ENCODE data around the gene TMEM50A. TPM values are rescaled to one million over a fixed set of nuclear protein-coding genes. Genes with fewer than 3 reads are reported as not detected.

Gene TMEM50A
- total RNA-seq, 1 experiment from 2014 or later: 95.9 TPM

DNA sequence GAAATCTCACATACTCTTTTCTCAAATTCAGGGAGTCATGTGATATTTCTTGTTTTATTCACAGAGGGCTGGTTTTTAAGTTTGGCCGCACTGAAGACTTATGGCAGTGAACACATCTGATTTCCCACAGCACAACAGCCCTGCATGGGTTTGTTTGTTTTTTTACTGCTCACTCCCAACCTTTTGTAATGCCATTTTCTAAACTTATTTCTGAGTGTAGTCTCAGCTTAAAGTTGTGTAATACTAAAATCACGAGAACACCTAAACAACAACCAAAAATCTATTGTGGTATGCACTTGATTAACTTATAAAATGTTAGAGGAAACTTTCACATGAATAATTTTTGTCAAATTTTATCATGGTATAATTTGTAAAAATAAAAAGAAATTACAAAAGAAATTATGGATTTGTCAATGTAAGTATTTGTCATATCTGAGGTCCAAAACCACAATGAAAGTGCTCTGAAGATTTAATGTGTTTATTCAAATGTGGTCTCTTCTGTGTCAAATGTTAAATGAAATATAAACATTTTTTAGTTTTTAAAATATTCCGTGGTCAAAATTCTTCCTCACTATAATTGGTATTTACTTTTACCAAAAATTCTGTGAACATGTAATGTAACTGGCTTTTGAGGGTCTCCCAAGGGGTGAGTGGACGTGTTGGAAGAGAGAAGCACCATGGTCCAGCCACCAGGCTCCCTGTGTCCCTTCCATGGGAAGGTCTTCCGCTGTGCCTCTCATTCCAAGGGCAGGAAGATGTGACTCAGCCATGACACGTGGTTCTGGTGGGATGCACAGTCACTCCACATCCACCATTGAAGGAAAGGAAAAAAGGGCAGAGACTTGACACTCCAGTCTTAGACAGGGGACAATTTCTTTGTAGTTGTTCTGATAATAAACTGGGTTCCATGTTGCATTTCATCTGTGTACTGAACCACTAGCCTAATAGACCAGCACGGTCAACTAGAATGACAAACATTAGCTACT, 22.8 kb downstream of the TMEM50A start:
- Histone ChIP-seq H2AK5ac (ENCODE audit: insufficient read length, low read length) (no peak overlapping the region), H3K23ac (ENCODE audit: insufficient read length, low read depth, low read length) (no peak overlapping the region), H3K56ac (ENCODE audit: insufficient read length, low read depth, low read length) (no peak overlapping the region), H2BK15ac (ENCODE audit: low read depth, low read length) (no peak overlapping the region), H3K27ac (ENCODE audit: insufficient read length, low read depth, low read length) (no peak overlapping the region), H2BK20ac (ENCODE audit: low read depth, low read length, poor library complexity, severe bottlenecking) (no peak overlapping the region), H4K5ac (ENCODE audit: insufficient read length, low read depth, low read length) (no peak overlapping the region), H3K27me3 (ENCODE audit: insufficient read depth, low read length) (no peaks in the 10 kb centered on the region), H4K91ac (ENCODE audit: insufficient read length, low read depth, low read length) (no peak overlapping the region), H3K79me1 (ENCODE audit: insufficient read depth, low read depth, low read length, poor library complexity, severe bottlenecking) (peaks cover 4% of the 10 kb centered on the region), H3K4me2 (ENCODE audit: insufficient read depth, insufficient read length, low read length) (no peak overlapping the region), H3K14ac (ENCODE audit: insufficient read depth, low read length) (no peak overlapping the region), H3K9me3 (ENCODE audit: control insufficient read depth, low read depth, low read length) (no peaks in the 10 kb centered on the region), H2AFZ (ENCODE audit: low read length) (no peak overlapping the region), H3K18ac (ENCODE audit: insufficient read length, low read depth, low read length) (no peak overlapping the region), H3K4me1 (ENCODE audit: insufficient read depth, low read length) (no peaks in the 10 kb centered on the region), H2BK5ac (ENCODE audit: insufficient read length, low read length) (no peak overlapping the region), H4K20me1 (ENCODE audit: control insufficient read depth, insufficient read depth, insufficient read length) (no peaks in the 10 kb centered on the region), H2BK12ac (ENCODE audit: insufficient read length, low read depth, low read length) (no peak overlapping the region), H3T11ph (ENCODE audit: low read length) (no peak overlapping the region), H3K4ac (ENCODE audit: low read depth, low read length) (no peak overlapping the region), H3K9ac (ENCODE audit: extremely low read depth, insufficient read length, low read length) (no peak overlapping the region), H3K79me2 (ENCODE audit: insufficient read depth, low read length) (no peaks in the 10 kb centered on the region), H3K23me2 (ENCODE audit: insufficient read length, low read depth, low read length, poor library complexity, severe bottlenecking) (no peaks in the 10 kb centered on the region), H4K8ac (replicated peaks; ENCODE audit: insufficient read length, low read depth, low read length) (no peak overlapping the region), H2BK120ac (ENCODE audit: low read depth, low read length, poor library complexity, severe bottlenecking) (no peak overlapping the region)
- Mint-ChIP-seq H3K27me3 (ENCODE audit: low read depth) (no peaks in the 10 kb centered on the region), H3K36me3 (ENCODE audit: insufficient read depth in 1 of 3, low read depth in 3 of 3) (peaks cover 6 to 53% (median 46%) of the 10 kb centered on the region in 3 experiments; a peak in 5 of 7 replicates), H3K4me3 (no peak overlapping the region), H3K27ac (no peak overlapping the region; a peak in 1 of 7 replicates), H3K4me1 (no peaks in the 10 kb centered on the region), H3K9me3 (no peaks in the 10 kb centered on the region)
- DNase-seq: no peak
- WGBS (ENCODE audit: extremely low coverage, insufficient read length, low lambda C conversion rate): no CpG with 5 or more reads among the region's 7 CpGs
- TF ChIP-seq, protein P1, sequence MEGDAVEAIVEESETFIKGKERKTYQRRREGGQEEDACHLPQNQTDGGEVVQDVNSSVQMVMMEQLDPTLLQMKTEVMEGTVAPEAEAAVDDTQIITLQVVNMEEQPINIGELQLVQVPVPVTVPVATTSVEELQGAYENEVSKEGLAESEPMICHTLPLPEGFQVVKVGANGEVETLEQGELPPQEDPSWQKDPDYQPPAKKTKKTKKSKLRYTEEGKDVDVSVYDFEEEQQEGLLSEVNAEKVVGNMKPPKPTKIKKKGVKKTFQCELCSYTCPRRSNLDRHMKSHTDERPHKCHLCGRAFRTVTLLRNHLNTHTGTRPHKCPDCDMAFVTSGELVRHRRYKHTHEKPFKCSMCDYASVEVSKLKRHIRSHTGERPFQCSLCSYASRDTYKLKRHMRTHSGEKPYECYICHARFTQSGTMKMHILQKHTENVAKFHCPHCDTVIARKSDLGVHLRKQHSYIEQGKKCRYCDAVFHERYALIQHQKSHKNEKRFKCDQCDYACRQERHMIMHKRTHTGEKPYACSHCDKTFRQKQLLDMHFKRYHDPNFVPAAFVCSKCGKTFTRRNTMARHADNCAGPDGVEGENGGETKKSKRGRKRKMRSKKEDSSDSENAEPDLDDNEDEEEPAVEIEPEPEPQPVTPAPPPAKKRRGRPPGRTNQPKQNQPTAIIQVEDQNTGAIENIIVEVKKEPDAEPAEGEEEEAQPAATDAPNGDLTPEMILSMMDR (conservative IDR thresholded peaks at IDR 0.05): no peak
